CD4-positive, alpha-beta T cell (primary cell): ENCODE data around the gene NAALADL1. TPM values are rescaled to one million over a fixed set of nuclear protein-coding genes. Genes with fewer than 3 reads are reported as not detected.

Source experiments
- ATAC-seq: fragments of 200-7000 bp; cut with Tn5 transposase; one replicate; pipeline ENCODE4 v1.10.0; 2022; ENCODE audit warnings: mild to moderate bottlenecking; ENCODE audit not compliant: poor library complexity
- CTCF ChIA-PET: fragments of 350-600 bp; sonication (Branson Sonifier 250); formaldehyde crosslinking; loops from one replicate; lab custom pipeline; 2021; ENCODE audit warnings: antibody characterized with exemption, inconsistent platforms; lab: Charles Lee
- POLR2A ChIA-PET: fragments of 350-600 bp; sonication (Branson Sonifier 250); formaldehyde crosslinking; loops from one replicate; lab custom pipeline; 2021; ENCODE audit warnings: antibody characterized with exemption, inconsistent platforms; lab: Charles Lee
- DNase-seq, 14 experiments: peaks; one replicate each; pipeline ENCODE4 v3.0.0-alpha.2; 2013 to 2020; ENCODE audit warnings: mixed read lengths in 2 of 14
- H3K27ac ChIP-seq, 2 donors: one replicate each; pipeline versions ENCODE4 v1.5.1 to v1.7.0; 2013; ENCODE audit warnings: low read length in 2 of 2, low read depth in 1 of 2, mild to moderate bottlenecking in 1 of 2
- H3K27me3 ChIP-seq, 2 experiments: 1 replicate in 1 of 2; 2 replicates in 1 of 2; pipeline versions ENCODE4 v1.6.1 to v1.7.0; 2013; ENCODE audit warnings: low read length in 2 of 2, control low read depth in 1 of 2, mild to moderate bottlenecking in 1 of 2, moderate library complexity in 1 of 2; ENCODE audit not compliant: insufficient read depth in 2 of 2, control insufficient read depth in 1 of 2
- H3K36me3 ChIP-seq: one replicate; pipeline ENCODE4 v1.6.1; 2013; ENCODE audit warnings: low read length, control low read depth; ENCODE audit not compliant: insufficient read depth
- H3K4me1 ChIP-seq: one replicate; pipeline ENCODE4 v1.6.1; 2013; ENCODE audit warnings: low read length, control low read depth; ENCODE audit not compliant: insufficient read depth
- H3K4me3 ChIP-seq: one replicate; pipeline ENCODE4 v1.5.1; 2013; ENCODE audit warnings: mild to moderate bottlenecking, low read length, moderate library complexity
- H3K9me3 ChIP-seq, 2 experiments: 1 replicate in 1 of 2; 2 replicates in 1 of 2; pipeline versions ENCODE4 v1.6.1 to v1.7.0; 2013; ENCODE audit warnings: low read length in 2 of 2, mild to moderate bottlenecking in 2 of 2, control low read depth in 1 of 2, moderate library complexity in 1 of 2; ENCODE audit not compliant: control insufficient read depth in 1 of 2, insufficient read depth in 1 of 2
- H3K27ac Mint-ChIP-seq: one replicate; pipeline ENCODE4 v1.8.0; 2020; ENCODE audit warnings: mixed read lengths
- H3K27me3 Mint-ChIP-seq: one replicate; pipeline ENCODE4 v1.8.0; 2021; ENCODE audit warnings: mixed read lengths
- H3K36me3 Mint-ChIP-seq: one replicate; pipeline ENCODE4 v1.8.0; 2021; ENCODE audit warnings: low read depth, mixed read lengths
- H3K4me1 Mint-ChIP-seq: one replicate; pipeline ENCODE4 v1.8.0; 2021; ENCODE audit warnings: low read depth, mixed read lengths
- H3K4me3 Mint-ChIP-seq: one replicate; pipeline ENCODE4 v1.8.0; 2020; ENCODE audit warnings: mild to moderate bottlenecking, mixed read lengths
- H3K9me3 Mint-ChIP-seq: one replicate; pipeline ENCODE4 v1.8.0; 2020; ENCODE audit warnings: mixed read lengths
- CTCF ChIP-seq: fragments of 200-600 bp; IDR thresholded peaks from one replicate; pipeline ENCODE4 v1.8.0; 2022; ENCODE audit warnings: antibody characterized with exemption, mild to moderate bottlenecking
- intact Hi-C, 2 experiments: fragments of 100-400 bp; cut with DNase I in 1 of 2; cut with micrococcal nuclease in 1 of 2; formaldehyde crosslinking; loops; one replicate each; pipeline versions ENCODE4 v1.15.1 to v1.9.0; 2023 to 2025; cut with DNase I, micrococcal nuclease
- total RNA-seq, 174 experiments: library from RNA in 2 of 174; stranded (reverse) in 2 of 174; gene quantifications; one replicate each; pipeline ENCODE4 v1.2.3 and lab custom pipeline; 2021 to 2026

The NAALADL1 gene
- total RNA-seq, 2 experiments from 2014 or later, result 7.7 to 9.2 TPM

GRCh38 chr11:65003282-65003681, 55.1 kb downstream of the NAALADL1 start:
- H3K9me3 ChIP-seq, result no peaks in the 10 kb centered on the region
- H3K4me1 Mint-ChIP-seq, result no peaks in the 10 kb centered on the region
- ChIA-PET CTCF (no interaction called here), POLR2A (no interaction called here)
- no peak for TF ChIP-seq CTCF
- H3K4me3 ChIP-seq, result no peak overlapping the region
- no peaks in the 10 kb centered on the region for H3K36me3 Mint-ChIP-seq
- H3K9me3 Mint-ChIP-seq, result no peaks in the 10 kb centered on the region
- no peak overlapping the region for H3K27ac ChIP-seq
- H3K27me3 Mint-ChIP-seq, result no peaks in the 10 kb centered on the region
- H3K36me3 ChIP-seq, result no peaks in the 10 kb centered on the region
- H3K27me3 ChIP-seq, result peaks cover 0 to 2% of the 10 kb centered on the region in 2 experiments
- peaks cover 10% of the 10 kb centered on the region for H3K4me1 ChIP-seq
- H3K27ac Mint-ChIP-seq, result no peak overlapping the region
- DNase-seq (no peak), ATAC-seq (no peak)
- H3K4me3 Mint-ChIP-seq, result no peak overlapping the region
- intact Hi-C loops, result loop anchor here in 1 of 2 experiments (5.0 kb wide), 1 partner anchor 66 kb away; the partner anchor contains the start of gene GPHA2

- H3K27ac ChIP-seq, result no peak overlapping the region
- intact Hi-C loops, result loop anchor here in 1 of 2 experiments (5.0 kb wide), 1 partner anchor 65 kb away; the partner anchor contains the start of gene GPHA2
- ATAC-seq (no peak), DNase-seq (no peak)
- peaks cover 0 to 2% of the 10 kb centered on the region in 2 experiments for H3K27me3 ChIP-seq
- Mint-ChIP-seq H3K9me3 (no peaks in the 10 kb centered on the region), H3K36me3 (no peaks in the 10 kb centered on the region), H3K4me1 (no peaks in the 10 kb centered on the region), H3K4me3 (no peak overlapping the region), H3K27me3 (no peaks in the 10 kb centered on the region), H3K27ac (no peak overlapping the region)
- H3K9me3 ChIP-seq, result no peaks in the 10 kb centered on the region
- H3K4me1 ChIP-seq, result peaks cover 10% of the 10 kb centered on the region
- H3K4me3 ChIP-seq, result no peak overlapping the region
- ChIA-PET CTCF (no interaction called here), POLR2A (no interaction called here)
- H3K36me3 ChIP-seq, result no peaks in the 10 kb centered on the region
- TF ChIP-seq CTCF, result no peak
Measured at GRCh38 chr11:65002706-65003105, 55.6 kb downstream of the NAALADL1 start.

- ChIA-PET POLR2A (no interaction called here), CTCF (no interaction called here)
- H3K36me3 Mint-ChIP-seq, result no peaks in the 10 kb centered on the region
- H3K27ac ChIP-seq, result no peak overlapping the region
- H3K36me3 ChIP-seq, result no peaks in the 10 kb centered on the region
- H3K27me3 Mint-ChIP-seq, result no peaks in the 10 kb centered on the region
- peaks cover 0 to 2% of the 10 kb centered on the region in 2 experiments for H3K27me3 ChIP-seq
- peaks cover 17% of the 10 kb centered on the region for H3K4me1 ChIP-seq
- no peak for TF ChIP-seq CTCF
- no peak overlapping the region for H3K27ac Mint-ChIP-seq
- no peaks in the 10 kb centered on the region for H3K4me1 Mint-ChIP-seq
- intact Hi-C loops, result no loop called here
- no peak overlapping the region for H3K4me3 Mint-ChIP-seq
- ATAC-seq (no peak), DNase-seq (no peak)
- H3K9me3 Mint-ChIP-seq, result no peaks in the 10 kb centered on the region
- no peak overlapping the region for H3K4me3 ChIP-seq
- H3K9me3 ChIP-seq, result no peaks in the 10 kb centered on the region
Measured at GRCh38 chr11:64999478-64999877, 58.9 kb downstream of the NAALADL1 start.
